22Rv1 (cell line): ENCODE data around the gene IPP.

Experiments used
- CTCF ChIP-seq: fragments of 450-650 bp; IDR thresholded peaks from 2 replicates; pipeline ENCODE4 v1.5.1; 2017; ENCODE audit warnings: mild to moderate bottlenecking
- ZFX ChIP-seq: fragments of 450-650 bp; IDR thresholded peaks from 2 replicates; pipeline ENCODE4 v1.6.1; 2017; ENCODE audit warnings: antibody characterized with exemption, borderline replicate concordance

- TF ChIP-seq CTCF, result no peak
- TF ChIP-seq ZFX, result no peak
These were observed 11.8 kb upstream of the IPP start for GRCh38 chr1:45762291-45762690.
